H9 (cell line): ENCODE measurements around the gene NPIPA1. TPM values are rescaled to one million over a fixed set of nuclear protein-coding genes. Genes with fewer than 3 reads are reported as not detected.
"Not testable (repeated sequence)": the region's sequence is repeated elsewhere in the genome, so short reads cannot be mapped to it uniquely, and the experiment has no call there.

ENCODE experiments used
- DNase-seq: peaks from one replicate; pipeline ENCODE4 v3.0.0-alpha.2; 2017
- H2AFZ ChIP-seq: one replicate; pipeline ENCODE4 v1.6.1; 2013; ENCODE audit warnings: mild to moderate bottlenecking, low read length, control low read depth, moderate library complexity
- H2AK5ac ChIP-seq: 2 replicates; pipeline ENCODE4 v1.6.1; 2013; ENCODE audit warnings: low read length, control low read depth, mixed read lengths; ENCODE audit not compliant: insufficient read length
- H2BK120ac ChIP-seq: one replicate; pipeline ENCODE4 v1.6.1; 2013; ENCODE audit warnings: low read depth, mild to moderate bottlenecking, low read length, control low read depth, inconsistent platforms; ENCODE audit not compliant: poor library complexity, severe bottlenecking
- H2BK12ac ChIP-seq: 2 replicates; pipeline ENCODE4 v1.6.1; 2013; ENCODE audit warnings: low read length, control low read depth, mixed read lengths, low read depth; ENCODE audit not compliant: insufficient read length
- H2BK15ac ChIP-seq: 2 replicates; pipeline ENCODE4 v1.6.1; 2013; ENCODE audit warnings: low read depth, low read length, control low read depth
- H2BK20ac ChIP-seq: one replicate; pipeline ENCODE4 v1.6.1; 2013; ENCODE audit warnings: low read depth, mild to moderate bottlenecking, low read length, control low read depth, inconsistent platforms; ENCODE audit not compliant: poor library complexity, severe bottlenecking
- H2BK5ac ChIP-seq: 2 replicates; pipeline ENCODE4 v1.6.1; 2013; ENCODE audit warnings: low read length, control low read depth, mixed read lengths; ENCODE audit not compliant: insufficient read length
- H3K14ac ChIP-seq: 2 replicates; pipeline ENCODE4 v1.6.1; 2013; ENCODE audit warnings: low read length, control low read depth; ENCODE audit not compliant: insufficient read depth
- H3K18ac ChIP-seq: 2 replicates; pipeline ENCODE4 v1.6.1; 2013; ENCODE audit warnings: low read depth, mild to moderate bottlenecking, mixed read lengths, low read length, control low read depth; ENCODE audit not compliant: insufficient read length
- H3K23ac ChIP-seq: 2 replicates; pipeline ENCODE4 v1.6.1; 2013; ENCODE audit warnings: low read length, control low read depth, mixed read lengths, low read depth; ENCODE audit not compliant: insufficient read length
- H3K23me2 ChIP-seq: 2 replicates; pipeline ENCODE4 v1.6.1; 2013; ENCODE audit warnings: low read depth, mild to moderate bottlenecking, mixed read lengths, low read length, control low read depth; ENCODE audit not compliant: insufficient read length, poor library complexity, severe bottlenecking
- H3K27ac ChIP-seq: 2 replicates; pipeline ENCODE4 v1.5.1; 2013; ENCODE audit warnings: low read length, control low read depth, mixed read lengths, low read depth; ENCODE audit not compliant: insufficient read length
- H3K27me3 ChIP-seq: 2 replicates; pipeline ENCODE4 v1.6.1; 2013; ENCODE audit warnings: low read length, control low read depth, inconsistent platforms; ENCODE audit not compliant: insufficient read depth
- H3K4ac ChIP-seq: 2 replicates; pipeline ENCODE4 v1.6.1; 2013; ENCODE audit warnings: low read depth, mild to moderate bottlenecking, control low read depth, inconsistent platforms, low read length, moderate library complexity
- H3K4me1 ChIP-seq: 2 replicates; pipeline ENCODE4 v1.6.1; 2013; ENCODE audit warnings: low read length, control low read depth, inconsistent platforms; ENCODE audit not compliant: insufficient read depth
- H3K4me2 ChIP-seq: 2 replicates; pipeline ENCODE4 v1.6.1; 2013; ENCODE audit warnings: low read length, control low read depth, mixed read lengths; ENCODE audit not compliant: insufficient read length, insufficient read depth
- H3K56ac ChIP-seq: 2 replicates; pipeline ENCODE4 v1.6.1; 2013; ENCODE audit warnings: low read depth, mild to moderate bottlenecking, mixed read lengths, low read length, control low read depth; ENCODE audit not compliant: insufficient read length
- H3K79me1 ChIP-seq: 2 replicates; pipeline ENCODE4 v1.6.1; 2013; ENCODE audit warnings: low read depth, mild to moderate bottlenecking, moderate library complexity, low read length, control low read depth, inconsistent platforms; ENCODE audit not compliant: insufficient read depth, poor library complexity, severe bottlenecking
- H3K79me2 ChIP-seq: 2 replicates; pipeline ENCODE4 v1.6.1; 2013; ENCODE audit warnings: low read length, control low read depth, inconsistent platforms; ENCODE audit not compliant: insufficient read depth
- H3K9ac ChIP-seq: 2 replicates; pipeline ENCODE4 v1.6.1; 2013; ENCODE audit warnings: low read length, control low read depth, mixed read lengths; ENCODE audit not compliant: insufficient read length; ENCODE audit errors: extremely low read depth
- H3K9me3 ChIP-seq: one replicate; pipeline ENCODE4 v1.6.1; 2013; ENCODE audit warnings: low read depth, low read length, inconsistent platforms; ENCODE audit not compliant: control insufficient read depth
- H3T11ph ChIP-seq: one replicate; pipeline ENCODE4 v1.6.1; 2013; ENCODE audit warnings: mild to moderate bottlenecking, low read length, control low read depth, inconsistent platforms
- H4K20me1 ChIP-seq: one replicate; pipeline ENCODE4 v1.6.1; 2013; ENCODE audit not compliant: control insufficient read depth, insufficient read length, insufficient read depth
- H4K5ac ChIP-seq: 2 replicates; pipeline ENCODE4 v1.6.1; 2013; ENCODE audit warnings: low read depth, mild to moderate bottlenecking, mixed read lengths, low read length, control low read depth; ENCODE audit not compliant: insufficient read length
- H4K8ac ChIP-seq: replicated peaks from 2 replicates; pipeline ENCODE4 v1.6.1; 2013; ENCODE audit warnings: low read length, control low read depth, mixed read lengths, low read depth; ENCODE audit not compliant: insufficient read length
- H4K91ac ChIP-seq: 2 replicates; pipeline ENCODE4 v1.6.1; 2013; ENCODE audit warnings: low read depth, mild to moderate bottlenecking, moderate library complexity, mixed read lengths, low read length, control low read depth; ENCODE audit not compliant: insufficient read length
- H3K27ac Mint-ChIP-seq, 3 experiments: 2 replicates in 2 of 3; 3 replicates in 1 of 3; pipeline ENCODE4 v1.8.0; 2020 to 2021; ENCODE audit warnings: mixed read lengths in 3 of 3, mild to moderate bottlenecking in 1 of 3, moderate library complexity in 1 of 3
- H3K27me3 Mint-ChIP-seq: 2 replicates; pipeline ENCODE4 v1.8.0; 2021; ENCODE audit warnings: low read depth, mild to moderate bottlenecking, moderate library complexity, mixed read lengths
- H3K36me3 Mint-ChIP-seq, 3 experiments: 2 replicates in 2 of 3; 3 replicates in 1 of 3; pipeline ENCODE4 v1.8.0; 2020 to 2021; ENCODE audit warnings: low read depth in 3 of 3, mixed read lengths in 3 of 3; ENCODE audit not compliant: insufficient read depth in 1 of 3
- H3K4me1 Mint-ChIP-seq, 2 experiments: 2 replicates each; pipeline ENCODE4 v1.8.0; 2020; ENCODE audit warnings: mixed read lengths in 2 of 2
- H3K4me3 Mint-ChIP-seq, 2 experiments: 2 replicates in 1 of 2; 3 replicates in 1 of 2; pipeline ENCODE4 v1.8.0; 2020 to 2021; ENCODE audit warnings: mild to moderate bottlenecking in 2 of 2, mixed read lengths in 2 of 2, moderate library complexity in 1 of 2
- H3K9me3 Mint-ChIP-seq, 2 experiments: 2 replicates in 1 of 2; 3 replicates in 1 of 2; pipeline ENCODE4 v1.8.0; 2020; ENCODE audit warnings: mild to moderate bottlenecking in 2 of 2, mixed read lengths in 2 of 2, moderate library complexity in 1 of 2
- WGBS: extraction: QIAGEN DNeasy Blood & Tissue Kit; methylation state at CpG from one replicate; pipeline ENCODE4 v1.1.7; 2013; ENCODE audit warnings: missing lambda C conversion rate, low lambda C conversion rate, mixed read lengths; ENCODE audit not compliant: insufficient read length; ENCODE audit errors: extremely low coverage; 5-methylcytosine and 5-hydroxymethylcytosine counted together
- total RNA-seq: library from RNA; stranded (reverse); gene quantifications from 2 replicates; pipeline ENCODE4 v1.2.1, GENCODE V29; 2021

Gene NPIPA1
- total RNA-seq, 1 experiment from 2014 or later, result 130 TPM

GRCh38 chr16:14922968-14923367, 14.3 kb upstream of the NPIPA1 start:
- not testable (repeated sequence) for H3K27ac Mint-ChIP-seq, H3K36me3 Mint-ChIP-seq, H3K18ac ChIP-seq, H4K91ac ChIP-seq, H2BK15ac ChIP-seq, H3K79me2 ChIP-seq, H3K27me3 Mint-ChIP-seq, H4K5ac ChIP-seq, H3K4me2 ChIP-seq, H3K9ac ChIP-seq, H3K9me3 ChIP-seq, H4K8ac ChIP-seq, H3K23ac ChIP-seq, H3K4me1 Mint-ChIP-seq, H2AK5ac ChIP-seq, H2AFZ ChIP-seq, H3K9me3 Mint-ChIP-seq, H2BK5ac ChIP-seq, H2BK12ac ChIP-seq, H3K79me1 ChIP-seq, H3K23me2 ChIP-seq, H3K27ac ChIP-seq, H2BK20ac ChIP-seq, H3K14ac ChIP-seq, H3K27me3 ChIP-seq, H3K4ac ChIP-seq, H3T11ph ChIP-seq, H4K20me1 ChIP-seq, H3K4me3 Mint-ChIP-seq, H3K4me1 ChIP-seq, H2BK120ac ChIP-seq, DNase-seq, H3K56ac ChIP-seq
- WGBS, result no CpG with 5 or more reads among the region's 16 CpGs

GRCh38 chr16:14923394-14924088, 13.7 kb upstream of the NPIPA1 start:
- H3K14ac ChIP-seq, H2BK5ac ChIP-seq, H3K4ac ChIP-seq, H2BK20ac ChIP-seq, H3K23ac ChIP-seq, H2AK5ac ChIP-seq, H2AFZ ChIP-seq, H3K9me3 Mint-ChIP-seq, H3K4me1 ChIP-seq, H3K27ac Mint-ChIP-seq, H3K79me1 ChIP-seq, H2BK12ac ChIP-seq, H3K4me2 ChIP-seq, H3K36me3 Mint-ChIP-seq, H3K23me2 ChIP-seq, H2BK15ac ChIP-seq, H3K9ac ChIP-seq, H3K9me3 ChIP-seq, H3K56ac ChIP-seq, H4K20me1 ChIP-seq, H3K4me1 Mint-ChIP-seq, H4K5ac ChIP-seq, H4K91ac ChIP-seq, H3K27me3 ChIP-seq, H3K79me2 ChIP-seq, H3K4me3 Mint-ChIP-seq, H3K27me3 Mint-ChIP-seq, H3T11ph ChIP-seq, H2BK120ac ChIP-seq, H3K18ac ChIP-seq, H4K8ac ChIP-seq, H3K27ac ChIP-seq: not testable (repeated sequence)
- WGBS, result no CpG with 5 or more reads among the region's 31 CpGs
- DNase-seq, result peak; percentile 22
